Endometrial microvascular endothelial cells (primary cell): Measurements from ENCODE around the gene TMEM50B. TPM values are rescaled to one million over a fixed set of nuclear protein-coding genes. Genes with fewer than 3 reads are reported as not detected.
"Not testable (repeated sequence)": the region's sequence is repeated elsewhere in the genome, so short reads cannot be mapped to it uniquely, and the experiment has no call there.

Experiments
- in situ Hi-C: cut with HindIII; loops from 2 replicates; pipeline ENCODE4 v1.10.0; 2017; ENCODE audit warnings: low sequenced_read_pairs, low pct_unique_long_range_greater_than_20kb; ENCODE audit errors: inconsistent ontology term
- total RNA-seq: library from RNA; depleted of rRNA; stranded (reverse); fragments of >200 nt; gene quantifications from one replicate; pipeline ENCODE4 v1.2.3, GENCODE V29; 2015; ENCODE audit errors: inconsistent ontology term

Gene TMEM50B
- 32.2 TPM for total RNA-seq

GRCh38 chr21:33479679-33480480 is at the start of gene TMEM50B:
TSS of gene TMEM50B (minus strand) at chr21:33479974. CDS start at chr21:33468885, 11,089 bp downstream.
- in situ Hi-C loops, result no loop called here

DNA sequence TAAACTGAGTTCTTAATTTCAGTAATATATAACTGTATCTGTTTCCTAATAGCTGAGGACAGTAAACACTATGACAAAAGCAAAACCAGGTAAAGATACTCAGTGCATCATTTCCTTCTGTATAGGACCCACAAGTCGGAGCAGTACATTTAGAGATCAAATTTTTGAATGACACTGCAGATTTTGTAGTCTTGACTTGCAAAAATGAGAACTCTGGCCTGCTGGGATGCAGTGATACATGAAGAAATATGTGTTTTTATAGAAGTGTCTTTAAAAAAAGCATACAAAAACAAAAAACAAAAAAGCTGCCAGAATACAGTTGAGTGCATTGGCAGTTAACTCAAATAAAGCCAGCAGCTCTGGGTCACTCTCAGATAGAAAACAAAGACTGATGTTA is 43.2 kb upstream of the TMEM50B start:
- in situ Hi-C loops, result no loop called here

GRCh38 chr21:33522297-33522952 is 42.7 kb upstream of the TMEM50B start:
- in situ Hi-C loops, result no loop called here

DNA sequence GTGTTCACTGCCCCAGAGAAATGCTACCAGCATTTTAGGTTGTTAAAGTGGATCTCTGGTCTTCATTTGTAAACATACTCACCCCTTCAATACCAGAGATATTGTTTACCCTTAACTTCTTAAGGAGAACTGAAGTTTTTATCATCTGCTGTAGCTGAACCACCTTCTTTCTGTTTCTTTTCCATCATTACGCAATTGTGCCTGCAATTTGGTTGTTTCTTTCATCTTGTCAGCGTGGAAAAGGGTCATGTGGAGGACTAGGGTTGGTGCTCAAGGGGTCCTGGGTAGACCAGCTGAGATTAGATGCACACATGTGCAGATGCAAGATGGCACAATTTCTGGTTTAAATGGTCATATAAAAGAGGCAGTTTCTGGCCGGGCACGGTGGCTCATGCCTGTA is 39.1 kb upstream of the TMEM50B start:
- in situ Hi-C loops, result no loop called here

DNA sequence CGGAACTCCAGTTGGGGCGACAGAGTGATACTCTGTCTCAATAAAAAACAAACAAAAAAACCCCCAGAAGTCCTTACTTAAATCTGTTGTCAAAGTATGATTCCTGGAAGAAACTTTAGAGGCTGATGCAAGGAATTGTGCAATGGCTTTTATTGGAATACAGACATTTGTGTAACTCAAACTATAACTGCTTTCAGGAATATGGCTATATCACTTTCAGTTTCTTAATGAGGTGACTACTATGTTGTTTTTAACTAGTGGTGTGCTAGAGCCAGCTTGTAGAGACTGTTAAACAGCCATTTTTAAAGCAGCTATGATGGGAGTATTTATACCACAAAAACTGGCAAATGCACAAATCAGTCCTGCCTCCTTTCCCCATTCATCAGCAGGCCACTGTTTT is 34.5 kb upstream of the TMEM50B start:
- in situ Hi-C loops, result no loop called here

- in situ Hi-C loops, result no loop called here
Measured at GRCh38 chr21:33512481-33512880, 32.7 kb upstream of the TMEM50B start.

DNA sequence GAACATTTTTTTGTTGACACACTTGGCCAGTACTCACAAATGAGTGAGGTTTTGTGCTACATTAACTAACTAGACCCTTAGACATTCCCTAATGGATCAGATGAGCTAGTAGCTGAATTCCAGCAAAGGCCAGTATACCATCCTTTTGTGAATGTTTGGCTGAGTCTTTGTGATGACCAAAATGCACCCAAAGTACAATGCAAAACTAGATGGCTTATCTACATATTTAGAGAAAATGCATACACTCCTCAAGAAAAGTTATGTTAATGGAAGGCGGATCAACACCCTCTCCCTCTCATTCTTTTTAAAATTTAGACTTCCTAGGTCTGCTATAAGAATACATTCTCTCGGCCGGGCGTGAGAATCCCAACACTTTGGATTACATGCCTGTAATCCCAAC is 31.9 kb upstream of the TMEM50B start:
- in situ Hi-C loops, result no loop called here

GRCh38 chr21:33510826-33511225 is 31.1 kb upstream of the TMEM50B start:
- in situ Hi-C loops, result no loop called here

- in situ Hi-C loops, result not testable (repeated sequence)
Measured at GRCh38 chr21:33507003-33507402, 27.2 kb upstream of the TMEM50B start.

- in situ Hi-C loops, result no loop called here
Measured at GRCh38 chr21:33505833-33506232, 26.1 kb upstream of the TMEM50B start.

DNA sequence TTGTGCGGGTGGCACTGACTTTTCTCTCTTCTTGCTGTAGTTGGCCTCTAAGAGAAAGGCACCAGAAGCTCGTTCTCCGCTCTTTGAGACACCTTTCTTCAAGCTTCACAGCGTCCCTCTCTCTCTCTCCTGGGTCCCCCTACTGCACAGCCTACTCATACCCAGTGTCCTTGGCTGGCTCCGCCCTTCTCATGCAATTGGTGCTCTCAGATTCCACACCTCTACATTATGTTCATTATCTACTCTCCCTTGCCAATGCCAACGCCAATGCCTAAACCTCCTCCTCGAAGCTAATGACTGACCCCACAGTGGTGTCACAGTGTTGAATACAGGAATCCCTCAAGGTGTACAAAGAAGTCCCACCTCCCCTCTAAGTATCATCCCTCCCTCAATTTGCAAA is 16.6 kb upstream of the TMEM50B start:
- in situ Hi-C loops, result no loop called here

DNA sequence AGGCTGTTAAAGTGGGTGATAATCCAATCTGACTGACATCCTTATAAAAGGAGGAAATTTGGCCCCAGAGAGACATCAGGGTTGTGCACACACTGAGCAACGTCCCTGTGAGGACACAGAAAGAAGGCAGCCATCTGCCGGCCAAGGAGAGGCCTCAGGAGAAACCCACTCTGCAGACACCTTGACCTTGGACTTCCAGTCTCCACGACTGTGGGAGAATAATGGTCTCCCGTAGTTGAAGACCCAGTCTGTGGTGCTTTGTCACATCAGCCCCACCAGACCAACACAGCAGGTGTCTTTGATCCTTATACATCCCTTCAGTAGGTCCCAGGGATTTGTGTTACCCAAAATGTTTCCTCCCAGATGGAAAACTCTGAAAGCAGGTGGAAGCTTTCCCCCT is 16.0 kb upstream of the TMEM50B start:
- in situ Hi-C loops, result no loop called here

DNA sequence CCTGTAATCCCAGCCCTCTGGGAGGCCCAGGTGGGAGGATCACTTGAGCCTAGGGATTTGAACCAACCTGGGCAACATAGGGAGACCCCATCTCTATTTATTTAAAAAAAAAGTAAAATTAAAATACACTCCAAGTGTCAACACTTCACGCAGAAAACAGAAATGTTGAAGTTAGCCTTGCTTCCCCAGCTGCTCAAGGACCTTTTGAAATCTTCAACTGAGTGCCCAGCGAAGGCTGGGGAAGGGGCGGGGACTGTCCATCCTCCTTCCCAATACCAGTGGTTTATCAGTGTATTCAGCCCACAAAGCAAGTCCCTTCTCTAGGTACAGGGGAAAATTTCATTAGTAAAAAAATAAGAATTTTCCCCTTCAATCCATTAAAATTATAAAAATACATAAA is 14.0 kb upstream of the TMEM50B start:
- in situ Hi-C loops, result no loop called here

- in situ Hi-C loops, result no loop called here
Measured at GRCh38 chr21:33492571-33492970, 12.8 kb upstream of the TMEM50B start.

DNA sequence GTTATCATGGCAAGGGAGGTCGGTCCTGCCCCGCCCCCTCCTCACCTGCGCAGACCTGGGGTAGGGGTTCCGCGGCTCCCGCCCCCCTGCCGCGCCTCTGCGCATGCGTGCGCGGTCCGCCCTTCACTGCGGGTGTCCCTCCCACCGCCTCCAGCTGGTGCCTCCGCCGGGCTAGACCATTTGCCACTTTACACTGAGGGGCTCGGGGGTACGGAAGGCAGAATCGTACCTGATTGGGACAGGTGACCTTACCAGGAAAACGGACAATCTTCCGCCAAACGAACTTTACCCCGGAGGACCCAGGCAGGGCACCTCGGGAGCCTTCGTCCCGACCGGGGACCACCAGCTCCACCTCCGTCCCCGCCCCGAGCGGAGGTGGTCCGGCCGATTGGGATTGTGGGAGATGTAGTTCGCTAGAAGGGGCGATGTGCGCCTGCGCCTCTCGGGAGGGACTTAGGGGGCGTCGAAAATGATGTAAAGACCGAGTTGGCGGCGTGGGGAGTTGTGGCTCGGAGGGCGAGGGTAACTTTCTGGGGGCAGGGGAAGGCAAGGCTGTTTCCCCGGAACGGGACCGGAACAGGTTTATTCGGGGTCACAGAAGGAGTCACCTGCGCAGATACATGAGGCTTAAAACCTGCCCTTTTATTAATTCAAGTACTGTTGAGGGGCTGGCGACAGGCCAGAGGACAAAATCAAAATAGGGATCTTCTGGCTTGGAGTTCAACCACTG is 11.8 kb upstream of the TMEM50B start, which contains the start of gene DNAJC28:
Gene DNAJC28 (minus strand): TSS at position 344 of the 730 bp plus-strand sequence. CDS start 2,323 bp downstream, outside the sequence.
- in situ Hi-C loops, result no loop called here

GRCh38 chr21:33490991-33491372 is 11.2 kb upstream of the TMEM50B start:
- in situ Hi-C loops, result no loop called here

DNA sequence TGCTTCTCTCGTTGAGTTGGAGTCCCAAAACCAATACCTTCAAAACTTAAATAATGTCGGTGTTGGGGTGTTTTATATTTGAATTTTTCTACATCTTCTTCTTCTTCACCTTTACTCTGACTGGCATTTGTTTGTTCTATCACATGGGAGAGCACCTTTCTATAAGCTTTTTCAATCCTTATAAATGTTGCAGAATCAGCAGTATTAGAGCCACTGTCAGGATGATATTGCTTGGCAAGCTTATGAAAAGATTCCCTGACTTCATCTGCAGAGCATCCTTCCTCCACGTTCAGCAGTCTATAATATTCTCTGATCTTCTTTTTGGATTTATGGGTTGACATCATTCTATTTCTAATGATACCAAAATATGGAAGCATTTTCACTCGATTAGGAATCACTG is 9.2 kb upstream of the TMEM50B start:
- in situ Hi-C loops, result no loop called here

- in situ Hi-C loops, result no loop called here
Measured at GRCh38 chr21:33487996-33488395, 8.2 kb upstream of the TMEM50B start.

DNA sequence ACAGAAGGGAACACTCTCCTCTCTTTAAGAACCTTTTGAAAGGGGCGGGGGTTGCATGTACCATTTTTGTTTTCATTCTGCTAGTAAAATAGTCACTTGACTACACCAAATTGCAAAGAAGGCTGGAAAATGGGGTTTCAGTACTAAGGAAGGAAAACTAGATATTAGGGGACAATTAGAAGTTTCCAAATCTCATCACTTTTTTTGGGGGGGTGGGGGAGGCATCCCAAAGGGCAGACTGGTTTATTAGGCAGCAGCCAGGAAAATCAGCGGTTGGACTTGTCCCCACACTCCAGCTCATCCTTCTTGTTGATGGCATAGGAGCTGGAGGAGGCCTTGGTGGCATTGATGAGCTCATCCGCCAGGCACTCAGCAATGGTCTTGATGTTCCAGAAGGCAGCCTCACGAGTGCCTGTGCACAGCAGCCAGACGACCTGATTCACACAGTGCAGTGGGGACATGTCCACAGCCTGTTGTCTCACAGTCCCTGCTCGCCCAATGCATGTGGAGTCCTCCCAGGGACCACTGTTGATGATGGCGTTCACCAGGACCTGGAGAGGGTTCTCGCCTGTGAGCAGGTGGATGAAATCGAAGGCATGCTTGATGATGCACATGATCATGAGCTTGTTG is 1.7 kb upstream of the TMEM50B start:
- in situ Hi-C loops, result no loop called here
